K562 (cell line): Measurements from ENCODE around the gene MT1A. TPM values are rescaled to one million over a fixed set of nuclear protein-coding genes. Genes with fewer than 3 reads are reported as not detected.

Experiments
- EGR1 ChIP-seq: fragments of 450-650 bp; conservative IDR thresholded peaks from 2 replicates; pipeline ENCODE4 v1.6.1; 2017; ENCODE audit warnings: mild to moderate bottlenecking
- WHSC1 ChIP-seq: IDR thresholded peaks from one replicate; pipeline ENCODE4 v1.6.1; 2012; ENCODE audit warnings: low read length, control low read depth, inconsistent platforms
- ZNF354B ChIP-seq: fragments of 250-450 bp; sonication (Bioruptor Pico); IDR thresholded peaks from 2 replicates; pipeline ENCODE4 v1.4.0; 2020
- polyA plus RNA-seq, 8 experiments: library from polyadenylated mRNA; depleted of rRNA in 4 of 8; stranded (reverse) in 5 of 8; unstranded in 3 of 8; fragments of >200 nt; fragmentation: Nextera tagmentation in 2 of 8; fragmentation: Illumina TruSeq in 1 of 8; extraction: Ambion mirVana in 2 of 8; extraction: Trizol in 1 of 8; gene quantifications; 2 replicates each; pipeline versions ENCODE4 v1.2.1 to v1.2.3, GENCODE V29; 2011 to 2014; ENCODE audit warnings: inconsistent platforms in 1 of 8, missing spikeins in 1 of 8
- total RNA-seq, 7 experiments: library from RNA; depleted of rRNA in 6 of 7; stranded (reverse); fragments of >200 nt in 6 of 7; fragmentation: Illumina TruSeq in 2 of 7; extraction: Trizol in 2 of 7; gene quantifications; 2 replicates each; pipeline versions ENCODE4 v1.2.1 to v1.2.3, GENCODE V29; 2011 to 2021; ENCODE audit warnings: low replicate concordance in 1 of 7
- TF ChIP-seq, protein P1 (sequence below): IDR thresholded peaks from 2 replicates; pipeline ENCODE4 v1.6.1; 2012; ENCODE audit warnings: low read depth, low read length, improper control_type of control experiment, borderline replicate concordance
- TF ChIP-seq, protein P2 (sequence below): fragments of 250-450 bp; sonication (Bioruptor Pico); IDR thresholded peaks from 2 replicates; pipeline ENCODE4 v1.4.0; 2020

Gene MT1A
- total and polyA plus RNA-seq, 9 of the 15 experiments (the other 6 are each of a cell fraction or from before 2014, with no cell fraction given), result 0.23 TPM; not detected in 8

DNA sequence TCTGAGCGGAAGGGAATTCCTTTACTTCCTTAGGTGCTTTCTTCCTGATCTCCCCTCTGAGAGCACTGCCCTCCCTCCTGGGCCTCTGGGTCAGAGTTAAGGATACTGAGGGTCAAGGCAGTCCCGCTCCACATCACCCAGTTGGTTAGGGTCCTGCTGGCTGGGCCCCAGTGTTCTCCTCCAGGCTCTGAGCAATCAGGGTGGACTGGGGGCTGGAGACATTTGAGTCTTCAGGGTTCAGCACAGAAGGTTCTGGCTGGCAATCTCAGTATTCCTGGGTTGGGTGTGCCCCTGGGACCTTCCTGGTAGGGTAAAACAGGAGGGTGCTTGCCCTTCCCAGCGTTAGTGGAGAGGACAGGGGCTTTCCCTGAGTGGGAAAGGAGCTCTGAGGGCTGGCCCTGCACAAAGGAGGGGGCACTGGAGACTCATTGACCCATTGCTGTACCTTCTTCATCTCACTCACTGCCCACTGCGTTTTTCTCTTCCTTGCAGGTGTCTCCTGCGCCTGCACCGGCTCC, 5.6 kb upstream of the MT1A start (continued):
- TF ChIP-seq, protein P1, sequence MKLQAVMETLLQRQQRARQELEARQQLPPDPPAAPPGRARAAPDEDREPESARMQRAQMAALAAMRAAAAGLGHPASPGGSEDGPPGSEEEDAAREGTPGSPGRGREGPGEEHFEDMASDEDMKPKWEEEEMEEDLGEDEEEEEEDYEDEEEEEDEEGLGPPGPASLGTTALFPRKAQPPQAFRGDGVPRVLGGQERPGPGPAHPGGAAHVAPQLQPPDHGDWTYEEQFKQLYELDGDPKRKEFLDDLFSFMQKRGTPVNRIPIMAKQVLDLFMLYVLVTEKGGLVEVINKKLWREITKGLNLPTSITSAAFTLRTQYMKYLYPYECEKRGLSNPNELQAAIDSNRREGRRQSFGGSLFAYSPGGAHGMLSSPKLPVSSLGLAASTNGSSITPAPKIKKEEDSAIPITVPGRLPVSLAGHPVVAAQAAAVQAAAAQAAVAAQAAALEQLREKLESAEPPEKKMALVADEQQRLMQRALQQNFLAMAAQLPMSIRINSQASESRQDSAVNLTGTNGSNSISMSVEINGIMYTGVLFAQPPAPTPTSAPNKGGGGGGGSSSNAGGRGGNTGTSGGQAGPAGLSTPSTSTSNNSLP, result no peak
- TF ChIP-seq ZNF354B (CRISPR knock-in tag) (no peak), EGR1 (no peak), WHSC1 (no peak)
- TF ChIP-seq, protein P2, sequence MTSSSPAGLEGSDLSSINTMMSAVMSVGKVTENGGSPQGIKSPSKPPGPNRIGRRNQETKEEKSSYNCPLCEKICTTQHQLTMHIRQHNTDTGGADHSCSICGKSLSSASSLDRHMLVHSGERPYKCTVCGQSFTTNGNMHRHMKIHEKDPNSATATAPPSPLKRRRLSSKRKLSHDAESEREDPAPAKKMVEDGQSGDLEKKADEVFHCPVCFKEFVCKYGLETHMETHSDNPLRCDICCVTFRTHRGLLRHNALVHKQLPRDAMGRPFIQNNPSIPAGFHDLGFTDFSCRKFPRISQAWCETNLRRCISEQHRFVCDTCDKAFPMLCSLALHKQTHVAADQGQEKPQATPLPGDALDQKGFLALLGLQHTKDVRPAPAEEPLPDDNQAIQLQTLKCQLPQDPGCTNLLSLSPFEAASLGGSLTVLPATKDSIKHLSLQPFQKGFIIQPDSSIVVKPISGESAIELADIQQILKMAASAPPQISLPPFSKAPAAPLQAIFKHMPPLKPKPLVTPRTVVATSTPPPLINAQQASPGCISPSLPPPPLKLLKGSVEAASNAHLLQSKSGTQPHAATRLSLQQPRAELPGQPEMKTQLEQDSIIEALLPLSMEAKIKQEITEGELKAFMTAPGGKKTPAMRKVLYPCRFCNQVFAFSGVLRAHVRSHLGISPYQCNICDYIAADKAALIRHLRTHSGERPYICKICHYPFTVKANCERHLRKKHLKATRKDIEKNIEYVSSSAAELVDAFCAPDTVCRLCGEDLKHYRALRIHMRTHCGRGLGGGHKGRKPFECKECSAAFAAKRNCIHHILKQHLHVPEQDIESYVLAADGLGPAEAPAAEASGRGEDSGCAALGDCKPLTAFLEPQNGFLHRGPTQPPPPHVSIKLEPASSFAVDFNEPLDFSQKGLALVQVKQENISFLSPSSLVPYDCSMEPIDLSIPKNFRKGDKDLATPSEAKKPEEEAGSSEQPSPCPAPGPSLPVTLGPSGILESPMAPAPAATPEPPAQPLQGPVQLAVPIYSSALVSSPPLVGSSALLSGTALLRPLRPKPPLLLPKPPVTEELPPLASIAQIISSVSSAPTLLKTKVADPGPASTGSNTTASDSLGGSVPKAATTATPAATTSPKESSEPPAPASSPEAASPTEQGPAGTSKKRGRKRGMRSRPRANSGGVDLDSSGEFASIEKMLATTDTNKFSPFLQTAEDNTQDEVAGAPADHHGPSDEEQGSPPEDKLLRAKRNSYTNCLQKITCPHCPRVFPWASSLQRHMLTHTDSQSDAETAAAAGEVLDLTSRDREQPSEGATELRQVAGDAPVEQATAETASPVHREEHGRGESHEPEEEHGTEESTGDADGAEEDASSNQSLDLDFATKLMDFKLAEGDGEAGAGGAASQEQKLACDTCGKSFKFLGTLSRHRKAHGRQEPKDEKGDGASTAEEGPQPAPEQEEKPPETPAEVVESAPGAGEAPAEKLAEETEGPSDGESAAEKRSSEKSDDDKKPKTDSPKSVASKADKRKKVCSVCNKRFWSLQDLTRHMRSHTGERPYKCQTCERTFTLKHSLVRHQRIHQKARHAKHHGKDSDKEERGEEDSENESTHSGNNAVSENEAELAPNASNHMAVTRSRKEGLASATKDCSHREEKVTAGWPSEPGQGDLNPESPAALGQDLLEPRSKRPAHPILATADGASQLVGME (CRISPR knock-in tag), result no peak
